ENCODE results near the gene PIH1D1.
"Not testable (repeated sequence)": the region's sequence is repeated elsewhere in the genome, so short reads cannot be mapped to it uniquely, and the experiment has no call there.

Gene PIH1D1

GRCh38 chr19:49474542-49474924 lies 22.9 kb upstream of the PIH1D1 start:
- peaks cover 45% of the 10 kb centered on the region for H3K36me3 Mint-ChIP-seq (ENCODE audit: insufficient read depth)

GRCh38 chr19:49473868-49474541 lies 22.4 kb upstream of the PIH1D1 start, which contains the start of gene FLT3LG:
Gene FLT3LG, plus strand, starts transcription at chr19:49474215. Its CDS starts 425 bp downstream, at chr19:49474640.
- Mint-ChIP-seq H3K9me3 (no peaks in the 10 kb centered on the region), H3K36me3 (ENCODE audit: insufficient read depth) (peaks cover 44% of the 10 kb centered on the region), H3K27me3 (no peaks in the 10 kb centered on the region), H3K4me1 (peaks cover 46% of the 10 kb centered on the region), H3K4me3 (peak within 1 kb of the TSS; percentile 92), H3K27ac (ENCODE audit: low read depth) (peak within 1 kb of the TSS; percentile 99)
- peak; percentile 87 to 90 for DNase-seq (ENCODE audit: low spot score in 2 of 2)
- peak; percentile 50 for ATAC-seq (replicated peaks; ENCODE audit: extremely low read depth, poor library complexity, severe bottlenecking)

More at GRCh38 chr19:49474542-49474924, 22.9 kb upstream of the PIH1D1 start:
- DNase-seq (ENCODE audit: low spot score in 2 of 2) = no peak
- Mint-ChIP-seq H3K9me3 (no peaks in the 10 kb centered on the region), H3K4me3 (peak overlapping the region; percentile 92), H3K27me3 (no peaks in the 10 kb centered on the region), H3K4me1 (peaks cover 44% of the 10 kb centered on the region), H3K27ac (ENCODE audit: low read depth) (peak overlapping the region; percentile 99)
- ATAC-seq (replicated peaks; ENCODE audit: extremely low read depth, poor library complexity, severe bottlenecking) = no peak

GRCh38 chr19:49473501-49473867 lies 21.9 kb upstream of the PIH1D1 start:
- H3K27me3 Mint-ChIP-seq; H3K9me3 Mint-ChIP-seq; ATAC-seq (replicated peaks; ENCODE audit: extremely low read depth, poor library complexity, severe bottlenecking); DNase-seq (ENCODE audit: low spot score in 2 of 2): not testable (repeated sequence)
- H3K27ac Mint-ChIP-seq (ENCODE audit: low read depth) = peak overlapping the region; percentile 99
- peaks cover 45% of the 10 kb centered on the region for H3K36me3 Mint-ChIP-seq (ENCODE audit: insufficient read depth)
- H3K4me1 Mint-ChIP-seq = peaks cover 51% of the 10 kb centered on the region
- H3K4me3 Mint-ChIP-seq = peak overlapping the region; percentile 92

GRCh38 chr19:49472936-49473335 lies 21.3 kb upstream of the PIH1D1 start:
- H3K36me3 Mint-ChIP-seq (ENCODE audit: insufficient read depth) = peaks cover 44% of the 10 kb centered on the region
- H3K4me1 Mint-ChIP-seq = peaks cover 54% of the 10 kb centered on the region
- no peaks in the 10 kb centered on the region for H3K27me3 Mint-ChIP-seq
- H3K9me3 Mint-ChIP-seq = no peaks in the 10 kb centered on the region
- H3K4me3 Mint-ChIP-seq = peak overlapping the region; percentile 92
- ATAC-seq (replicated peaks; ENCODE audit: extremely low read depth, poor library complexity, severe bottlenecking) (no peak), DNase-seq (ENCODE audit: low spot score in 2 of 2) (no peak)
- peak overlapping the region; percentile 99 for H3K27ac Mint-ChIP-seq (ENCODE audit: low read depth)

- DNase-seq (ENCODE audit: low spot score in 2 of 2) (no peak), ATAC-seq (replicated peaks; ENCODE audit: extremely low read depth, poor library complexity, severe bottlenecking) (no peak)
- Mint-ChIP-seq H3K9me3 (no peaks in the 10 kb centered on the region), H3K27ac (ENCODE audit: low read depth) (peak overlapping the region; percentile 99), H3K4me3 (peak overlapping the region; percentile 53), H3K36me3 (ENCODE audit: insufficient read depth) (peaks cover 25% of the 10 kb centered on the region), H3K27me3 (no peaks in the 10 kb centered on the region), H3K4me1 (peaks cover 43% of the 10 kb centered on the region)
Observed at GRCh38 chr19:49470615-49470978, 19.0 kb upstream of the PIH1D1 start.

- peak overlapping the region; percentile 99 for H3K27ac Mint-ChIP-seq (ENCODE audit: low read depth)
- ATAC-seq (replicated peaks; ENCODE audit: extremely low read depth, poor library complexity, severe bottlenecking) = peak; percentile 38
- H3K4me1 Mint-ChIP-seq = peaks cover 38% of the 10 kb centered on the region
- no peaks in the 10 kb centered on the region for H3K9me3 Mint-ChIP-seq
- no peaks in the 10 kb centered on the region for H3K27me3 Mint-ChIP-seq
- H3K36me3 Mint-ChIP-seq (ENCODE audit: insufficient read depth) = peaks cover 22% of the 10 kb centered on the region
- DNase-seq (ENCODE audit: low spot score in 2 of 2) = peak; percentile 67 to 82
- peak overlapping the region; percentile 53 for H3K4me3 Mint-ChIP-seq
Observed at GRCh38 chr19:49469828-49470614, 18.4 kb upstream of the PIH1D1 start.

- no peaks in the 10 kb centered on the region for H3K9me3 Mint-ChIP-seq
- ATAC-seq (replicated peaks; ENCODE audit: extremely low read depth, poor library complexity, severe bottlenecking) (peak; percentile 87), DNase-seq (ENCODE audit: low spot score in 2 of 2) (peak; percentile 74 to 93)
- no peaks in the 10 kb centered on the region for H3K27me3 Mint-ChIP-seq
- H3K4me3 Mint-ChIP-seq = peak overlapping the region; percentile 79
- H3K27ac Mint-ChIP-seq (ENCODE audit: low read depth) = peak overlapping the region; percentile 99
- peaks cover 19% of the 10 kb centered on the region for H3K36me3 Mint-ChIP-seq (ENCODE audit: insufficient read depth)
- peaks cover 35% of the 10 kb centered on the region for H3K4me1 Mint-ChIP-seq
Observed at GRCh38 chr19:49468746-49469447, 17.3 kb upstream of the PIH1D1 start.

GRCh38 chr19:49468199-49468598 lies 16.6 kb upstream of the PIH1D1 start:
- H3K4me3 Mint-ChIP-seq = no peak overlapping the region
- H3K27me3 Mint-ChIP-seq = no peaks in the 10 kb centered on the region
- peaks cover 30% of the 10 kb centered on the region for H3K4me1 Mint-ChIP-seq
- H3K36me3 Mint-ChIP-seq (ENCODE audit: insufficient read depth) = peaks cover 19% of the 10 kb centered on the region
- DNase-seq (ENCODE audit: low spot score in 2 of 2) = no peak
- peak overlapping the region; percentile 99 for H3K27ac Mint-ChIP-seq (ENCODE audit: low read depth)
- no peak for ATAC-seq (replicated peaks; ENCODE audit: extremely low read depth, poor library complexity, severe bottlenecking)
- no peaks in the 10 kb centered on the region for H3K9me3 Mint-ChIP-seq

GRCh38 chr19:49465371-49465770 lies 13.8 kb upstream of the PIH1D1 start:
- Mint-ChIP-seq H3K27me3 (no peaks in the 10 kb centered on the region), H3K36me3 (ENCODE audit: insufficient read depth) (peaks cover 25% of the 10 kb centered on the region), H3K9me3 (no peaks in the 10 kb centered on the region), H3K4me3 (no peak overlapping the region), H3K4me1 (peaks cover 16% of the 10 kb centered on the region), H3K27ac (ENCODE audit: low read depth) (peak overlapping the region; percentile 88)
- DNase-seq (ENCODE audit: low spot score in 2 of 2) = no peak
- no peak for ATAC-seq (replicated peaks; ENCODE audit: extremely low read depth, poor library complexity, severe bottlenecking)

GRCh38 chr19:49463960-49464740 lies 12.5 kb upstream of the PIH1D1 start:
- H3K36me3 Mint-ChIP-seq (ENCODE audit: insufficient read depth) = peaks cover 22% of the 10 kb centered on the region
- ATAC-seq (replicated peaks; ENCODE audit: extremely low read depth, poor library complexity, severe bottlenecking) = no peak
- H3K27ac Mint-ChIP-seq (ENCODE audit: low read depth) = peak overlapping the region; percentile 88

GRCh38 chr19:49462492-49462891 lies 10.9 kb upstream of the PIH1D1 start:
- H3K9me3 Mint-ChIP-seq = no peaks in the 10 kb centered on the region

More at GRCh38 chr19:49463960-49464740, 12.5 kb upstream of the PIH1D1 start:
- Mint-ChIP-seq H3K9me3 (no peaks in the 10 kb centered on the region), H3K27me3 (no peaks in the 10 kb centered on the region), H3K4me1 (peaks cover 9% of the 10 kb centered on the region), H3K4me3 (peak overlapping the region; percentile 25)
- DNase-seq (ENCODE audit: low spot score in 2 of 2) = no peak

GRCh38 chr19:49461656-49462055 lies 10.0 kb upstream of the PIH1D1 start:
- no peak overlapping the region for H3K4me3 Mint-ChIP-seq
- DNase-seq (ENCODE audit: low spot score in 2 of 2) (no peak), ATAC-seq (replicated peaks; ENCODE audit: extremely low read depth, poor library complexity, severe bottlenecking) (no peak)
- H3K4me1 Mint-ChIP-seq = peaks cover 6% of the 10 kb centered on the region
- H3K27me3 Mint-ChIP-seq = no peaks in the 10 kb centered on the region
- no peak overlapping the region for H3K27ac Mint-ChIP-seq (ENCODE audit: low read depth)
- H3K36me3 Mint-ChIP-seq (ENCODE audit: insufficient read depth) = peaks cover 17% of the 10 kb centered on the region
- no peaks in the 10 kb centered on the region for H3K9me3 Mint-ChIP-seq

More at GRCh38 chr19:49462492-49462891, 10.9 kb upstream of the PIH1D1 start:
- Mint-ChIP-seq H3K27ac (ENCODE audit: low read depth) (no peak overlapping the region), H3K4me3 (no peak overlapping the region), H3K36me3 (ENCODE audit: insufficient read depth) (peaks cover 17% of the 10 kb centered on the region), H3K27me3 (no peaks in the 10 kb centered on the region), H3K4me1 (no peaks in the 10 kb centered on the region)
- ATAC-seq (replicated peaks; ENCODE audit: extremely low read depth, poor library complexity, severe bottlenecking) (no peak), DNase-seq (ENCODE audit: low spot score in 2 of 2) (no peak)
